ENCODE results near the gene MYO9B. TPM values are rescaled to one million over a fixed set of nuclear protein-coding genes. Genes with fewer than 3 reads are reported as not detected.
A peak's percentile ranks its signal among the peaks of the same experiment; 100 is the strongest.
"Not testable (repeated sequence)": the region's sequence is repeated elsewhere in the genome, so short reads cannot be mapped to it uniquely, and the experiment has no call there.

Gene MYO9B
- total and polyA plus RNA-seq, 2 experiments from 2014 or later, result 20.1 to 71.8 TPM

GRCh38 chr19:17156947-17157302, 81.3 kb downstream of the MYO9B start:
- in situ Hi-C loops (cut with MboI), result no loop called here
- H3K79me2 ChIP-seq (ENCODE audit: insufficient read depth), result peaks cover 40% of the 10 kb centered on the region
- no peak overlapping the region for H3K4me3 ChIP-seq
- no peaks in the 10 kb centered on the region for H3K9me3 ChIP-seq (ENCODE audit: low read depth)
- H2AFZ ChIP-seq, result no peak overlapping the region
- DNase-seq, result no peak
- H4K20me1 ChIP-seq (ENCODE audit: insufficient read depth), result no peaks in the 10 kb centered on the region
- H3K27me3 ChIP-seq (replicated peaks; ENCODE audit: insufficient read depth), result no peaks in the 10 kb centered on the region
- H3K4me2 ChIP-seq (ENCODE audit: unreplicated experiment), result no peak overlapping the region
- no peaks in the 10 kb centered on the region for H3F3A ChIP-seq (ENCODE audit: insufficient read depth)
- no peak overlapping the region for H3K9ac ChIP-seq
- H3K36me3 ChIP-seq (ENCODE audit: low read depth), result peaks cover 63% of the 10 kb centered on the region; the same call in 1 of the 2 replicates
- WGBS, 2 experiments (ENCODE audit: low coverage in 1 of 2, low lambda C conversion rate in 2 of 2, missing lambda C conversion rate in 2 of 2), result 95% methylated on average over 12 of the region's 12 CpGs
- H3K9me2 ChIP-seq (ENCODE audit: insufficient read depth), result no peaks in the 10 kb centered on the region
- no peaks in the 10 kb centered on the region for H3K4me1 ChIP-seq (ENCODE audit: insufficient read depth)
- no peak for TF ChIP-seq EZH2 (IDR thresholded peaks at IDR 0.05; ENCODE audit: insufficient read depth, poor library complexity, severe bottlenecking)
- TF ChIP-seq EZH2phosphoT487 (IDR thresholded peaks at IDR 0.05; ENCODE audit: insufficient read depth, low read depth), result no peak
- H3K27ac ChIP-seq, result no peak overlapping the region

- no peak overlapping the region for H3K9ac ChIP-seq
- in situ Hi-C loops (cut with MboI), result no loop called here
- WGBS, 2 experiments (ENCODE audit: low coverage in 1 of 2, low lambda C conversion rate in 2 of 2, missing lambda C conversion rate in 2 of 2), result 92 to 93% methylated on average over 15 of the region's 15 CpGs
- TF ChIP-seq EZH2phosphoT487 (IDR thresholded peaks at IDR 0.05; ENCODE audit: insufficient read depth, low read depth), result no peak
- TF ChIP-seq EZH2 (IDR thresholded peaks at IDR 0.05; ENCODE audit: insufficient read depth, poor library complexity, severe bottlenecking), result no peak
- H4K20me1 ChIP-seq (ENCODE audit: insufficient read depth), result no peaks in the 10 kb centered on the region
- H3K27ac ChIP-seq, result no peak overlapping the region
- H3F3A ChIP-seq (ENCODE audit: insufficient read depth), result no peaks in the 10 kb centered on the region; the same call in 1 of the 2 replicates
- H3K4me1 ChIP-seq (ENCODE audit: insufficient read depth), result no peaks in the 10 kb centered on the region
- H3K9me3 ChIP-seq (ENCODE audit: low read depth), result no peaks in the 10 kb centered on the region
- no peaks in the 10 kb centered on the region for H3K9me2 ChIP-seq (ENCODE audit: insufficient read depth)
- H3K4me2 ChIP-seq (ENCODE audit: unreplicated experiment), result no peak overlapping the region
- peaks cover 72% of the 10 kb centered on the region for H3K36me3 ChIP-seq (ENCODE audit: low read depth)
- H2AFZ ChIP-seq, result no peak overlapping the region
- H3K27me3 ChIP-seq (replicated peaks; ENCODE audit: insufficient read depth), result no peaks in the 10 kb centered on the region
- no peak for DNase-seq
- peaks cover 29% of the 10 kb centered on the region; the same call in 1 of the 2 replicates for H3K79me2 ChIP-seq (ENCODE audit: insufficient read depth)
- H3K4me3 ChIP-seq, result no peak overlapping the region
These were observed 83.0 kb downstream of the MYO9B start for GRCh38 chr19:17158584-17158983.

- no peak for TF ChIP-seq EZH2phosphoT487 (IDR thresholded peaks at IDR 0.05; ENCODE audit: insufficient read depth, low read depth)
- DNase-seq, result peak; percentile 39
- Histone ChIP-seq H2AFZ (no peak overlapping the region), H3F3A (ENCODE audit: insufficient read depth) (no peaks in the 10 kb centered on the region; the same call in 1 of the 2 replicates), H4K20me1 (ENCODE audit: insufficient read depth) (no peaks in the 10 kb centered on the region), H3K36me3 (ENCODE audit: low read depth) (peaks cover 73% of the 10 kb centered on the region), H3K9me3 (ENCODE audit: low read depth) (no peaks in the 10 kb centered on the region), H3K27ac (no peak overlapping the region), H3K4me1 (ENCODE audit: insufficient read depth) (no peaks in the 10 kb centered on the region), H3K79me2 (ENCODE audit: insufficient read depth) (peaks cover 20% of the 10 kb centered on the region; the same call in 1 of the 2 replicates), H3K9ac (no peak overlapping the region), H3K4me2 (ENCODE audit: unreplicated experiment) (no peak overlapping the region), H3K4me3 (no peak overlapping the region), H3K27me3 (replicated peaks; ENCODE audit: insufficient read depth) (no peaks in the 10 kb centered on the region), H3K9me2 (ENCODE audit: insufficient read depth) (no peaks in the 10 kb centered on the region)
- in situ Hi-C loops (cut with MboI), result no loop called here
- WGBS, 2 experiments (ENCODE audit: low coverage in 1 of 2, low lambda C conversion rate in 2 of 2, missing lambda C conversion rate in 2 of 2), result 68 to 69% methylated on average over 9 of the region's 9 CpGs
These were observed 84.2 kb downstream of the MYO9B start for GRCh38 chr19:17159466-17160393.

GRCh38 chr19:17160908-17161307, 85.3 kb downstream of the MYO9B start:
- no peaks in the 10 kb centered on the region for H3K4me1 ChIP-seq (ENCODE audit: insufficient read depth)
- peaks cover 21% of the 10 kb centered on the region for H3K79me2 ChIP-seq (ENCODE audit: insufficient read depth)
- H3K9me3 ChIP-seq (ENCODE audit: low read depth), result no peaks in the 10 kb centered on the region
- no peaks in the 10 kb centered on the region for H3K9me2 ChIP-seq (ENCODE audit: insufficient read depth)
- H3K36me3 ChIP-seq (ENCODE audit: low read depth), result peaks cover 74% of the 10 kb centered on the region
- H3K4me3 ChIP-seq, result no peak overlapping the region
- H3K9ac ChIP-seq, result no peak overlapping the region
- TF ChIP-seq EZH2phosphoT487 (IDR thresholded peaks at IDR 0.05; ENCODE audit: insufficient read depth, low read depth) (no peak), EZH2 (IDR thresholded peaks at IDR 0.05; ENCODE audit: insufficient read depth, poor library complexity, severe bottlenecking) (no peak)
- no peak overlapping the region for H3K4me2 ChIP-seq (ENCODE audit: unreplicated experiment)
- no peaks in the 10 kb centered on the region for H3K27me3 ChIP-seq (replicated peaks; ENCODE audit: insufficient read depth)
- no peak overlapping the region for H2AFZ ChIP-seq
- no peaks in the 10 kb centered on the region; the same call in 1 of the 2 replicates for H3F3A ChIP-seq (ENCODE audit: insufficient read depth)
- 96 to 97% methylated on average over 15 to 18 of the region's 18 CpGs for WGBS, 2 experiments (ENCODE audit: low coverage in 1 of 2, low lambda C conversion rate in 2 of 2, missing lambda C conversion rate in 2 of 2)
- DNase-seq, result no peak
- no peaks in the 10 kb centered on the region for H4K20me1 ChIP-seq (ENCODE audit: insufficient read depth)
- no peak overlapping the region for H3K27ac ChIP-seq
- in situ Hi-C loops (cut with MboI), result no loop called here

GRCh38 chr19:17162131-17162530, 86.6 kb downstream of the MYO9B start:
- H3K9me2 ChIP-seq (ENCODE audit: insufficient read depth); DNase-seq; H3K4me3 ChIP-seq; H3K9ac ChIP-seq; H3F3A ChIP-seq (ENCODE audit: insufficient read depth); H3K4me1 ChIP-seq (ENCODE audit: insufficient read depth); H3K4me2 ChIP-seq (ENCODE audit: unreplicated experiment); H3K27me3 ChIP-seq (replicated peaks; ENCODE audit: insufficient read depth); H3K27ac ChIP-seq; H3K9me3 ChIP-seq (ENCODE audit: low read depth); H2AFZ ChIP-seq; in situ Hi-C loops (cut with MboI); H4K20me1 ChIP-seq (ENCODE audit: insufficient read depth): not testable (repeated sequence)
- Histone ChIP-seq H3K36me3 (ENCODE audit: low read depth) (peaks cover 79% of the 10 kb centered on the region), H3K79me2 (ENCODE audit: insufficient read depth) (peaks cover 20% of the 10 kb centered on the region)
- WGBS, 2 experiments (ENCODE audit: low coverage in 1 of 2, low lambda C conversion rate in 2 of 2, missing lambda C conversion rate in 2 of 2), result 98 to 99% methylated on average over 9 to 14 of the region's 14 CpGs

All from GM23248 (cell line).